ENCODE measurements around the gene GP1BB. TPM values are rescaled to one million over a fixed set of nuclear protein-coding genes. Genes with fewer than 3 reads are reported as not detected.

The GP1BB gene
- total and polyA plus RNA-seq, 2 donors (not counting 3 experiments of a cell fraction or from before 2014, with no cell fraction given): 1.7 to 6.2 TPM

GRCh38 chr22:19746726-19747125 is 23.4 kb downstream of the GP1BB start:
- Histone ChIP-seq H3K9me1 (replicated peaks; ENCODE audit: control insufficient read depth, extremely low read depth, insufficient read depth, low read length) (no peaks in the 10 kb centered on the region), H3K9me3 (replicated peaks; ENCODE audit: control insufficient read depth, insufficient read depth, low read length) (no peaks in the 10 kb centered on the region), H2AFZ (ENCODE audit: low read depth, low read length) (no peak overlapping the region), H3K27ac (ENCODE audit: insufficient read depth, low read depth, low read length) (no peak overlapping the region), H3K79me2 (ENCODE audit: control insufficient read depth, insufficient read depth, low read length) (no peaks in the 10 kb centered on the region), H3K4me3 (replicated peaks in 1 of 3; ENCODE audit: insufficient read depth in 1 of 3, low read depth in 1 of 3, low read length in 3 of 3) (no peak overlapping the region), H3K4me2 (ENCODE audit: insufficient read depth, low read length) (no peak overlapping the region), H3K27me3 (ENCODE audit: control insufficient read depth in 2 of 2, insufficient read depth in 2 of 2, low read length in 2 of 2) (no peaks in the 10 kb centered on the region), H3K36me3 (ENCODE audit: control insufficient read depth in 2 of 2, extremely low read depth in 1 of 2, insufficient read depth in 2 of 2, low read length in 2 of 2) (no peaks in the 10 kb centered on the region), H3K9ac (replicated peaks; ENCODE audit: extremely low read depth, insufficient read depth, low read length) (no peak overlapping the region), H3K4me1 (ENCODE audit: control insufficient read depth, extremely low read depth, insufficient read depth, low read length) (peaks cover 9% of the 10 kb centered on the region), H4K20me1 (replicated peaks; ENCODE audit: control insufficient read depth, extremely low read depth, insufficient read depth, low read length) (no peaks in the 10 kb centered on the region)
- ChIA-PET POLR2A (no interaction called here), CTCF (interaction anchor here (0.8 to 3.4 kb wide), 7 partner anchors 9 to 173 kb away, joined by 3 to 32 read pairs (median 4); partner anchors contain the start of gene GP1BB)
- dilution Hi-C loops (cut with MboI; ENCODE audit: extremely low pct_ligation_motif_present, low sequenced_read_pairs): no loop called here
- no TSS peak for BruUV-seq (replicated peaks)
- FAIRE-seq: no peak
- no peak for TF ChIP-seq POLR2AphosphoS5 (IDR thresholded peaks at IDR 0.05; ENCODE audit: insufficient read depth, low read depth, low read length)
- TF ChIP-seq, protein P1, sequence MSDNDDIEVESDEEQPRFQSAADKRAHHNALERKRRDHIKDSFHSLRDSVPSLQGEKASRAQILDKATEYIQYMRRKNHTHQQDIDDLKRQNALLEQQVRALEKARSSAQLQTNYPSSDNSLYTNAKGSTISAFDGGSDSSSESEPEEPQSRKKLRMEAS (IDR thresholded peaks at IDR 0.05; ENCODE audit: insufficient read depth, insufficient read length): no peak
- intact Hi-C loops (cut with micrococcal nuclease): loop anchor here (1.0 kb wide), 1 partner anchor 65 kb away; no protein-coding TSS in a partner anchor
- no peak for DNase-seq (ENCODE audit: low read depth, low spot score)

DNA sequence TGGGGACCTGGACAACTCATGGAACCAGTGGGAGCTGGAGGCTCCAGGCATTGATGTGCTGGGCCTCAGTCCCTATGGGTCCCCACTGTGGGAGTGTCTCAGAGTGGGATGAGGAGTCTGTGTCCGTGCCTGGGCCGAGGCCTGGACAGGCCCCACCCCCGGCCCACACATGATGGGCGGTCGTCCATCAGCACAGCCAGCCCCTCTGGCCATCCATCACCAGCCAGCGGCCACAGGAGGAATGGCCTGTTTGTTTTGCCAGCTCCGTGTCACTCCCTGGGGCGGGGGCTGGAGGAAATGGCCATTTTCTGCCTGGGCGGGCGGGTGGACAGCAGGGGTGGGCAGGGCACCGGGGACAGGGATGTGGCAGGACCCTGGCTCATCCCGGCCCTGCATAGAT is 24.2 kb downstream of the GP1BB start:
- FAIRE-seq (no peak), DNase-seq (ENCODE audit: low read depth, low spot score) (no peak)
- TF ChIP-seq, protein P2, sequence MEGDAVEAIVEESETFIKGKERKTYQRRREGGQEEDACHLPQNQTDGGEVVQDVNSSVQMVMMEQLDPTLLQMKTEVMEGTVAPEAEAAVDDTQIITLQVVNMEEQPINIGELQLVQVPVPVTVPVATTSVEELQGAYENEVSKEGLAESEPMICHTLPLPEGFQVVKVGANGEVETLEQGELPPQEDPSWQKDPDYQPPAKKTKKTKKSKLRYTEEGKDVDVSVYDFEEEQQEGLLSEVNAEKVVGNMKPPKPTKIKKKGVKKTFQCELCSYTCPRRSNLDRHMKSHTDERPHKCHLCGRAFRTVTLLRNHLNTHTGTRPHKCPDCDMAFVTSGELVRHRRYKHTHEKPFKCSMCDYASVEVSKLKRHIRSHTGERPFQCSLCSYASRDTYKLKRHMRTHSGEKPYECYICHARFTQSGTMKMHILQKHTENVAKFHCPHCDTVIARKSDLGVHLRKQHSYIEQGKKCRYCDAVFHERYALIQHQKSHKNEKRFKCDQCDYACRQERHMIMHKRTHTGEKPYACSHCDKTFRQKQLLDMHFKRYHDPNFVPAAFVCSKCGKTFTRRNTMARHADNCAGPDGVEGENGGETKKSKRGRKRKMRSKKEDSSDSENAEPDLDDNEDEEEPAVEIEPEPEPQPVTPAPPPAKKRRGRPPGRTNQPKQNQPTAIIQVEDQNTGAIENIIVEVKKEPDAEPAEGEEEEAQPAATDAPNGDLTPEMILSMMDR (IDR thresholded peaks at IDR 0.05; ENCODE audit: extremely low read depth in 1 of 2, insufficient read depth in 1 of 2, low read depth in 1 of 2, low read length in 2 of 2): no peak
- TF ChIP-seq GATA2 (IDR thresholded peaks at IDR 0.05; ENCODE audit: insufficient read depth, insufficient read length, low read depth, low read length) (no peak), POLR2A (IDR thresholded peaks at IDR 0.05; ENCODE audit: low read depth, low read length) (no peak), JUN (IDR thresholded peaks at IDR 0.05; ENCODE audit: borderline replicate concordance, insufficient read depth, insufficient read length, low read depth) (no peak), EZH2 (IDR thresholded peaks at IDR 0.05; ENCODE audit: borderline replicate concordance, low read depth, low read length, severe bottlenecking) (no peak)
- TF ChIP-seq, protein P1 (IDR thresholded peaks at IDR 0.05; ENCODE audit: insufficient read depth, insufficient read length): no peak
- ChIA-PET CTCF (interaction anchor here (0.5 to 3.4 kb wide), 5 partner anchors 9 to 171 kb away, joined by 3 to 32 read pairs (median 4); no protein-coding TSS in a partner anchor), POLR2A (no interaction called here)
- Histone ChIP-seq H2AFZ (ENCODE audit: low read depth, low read length) (no peak overlapping the region), H3K9ac (replicated peaks; ENCODE audit: extremely low read depth, insufficient read depth, low read length) (no peak overlapping the region), H3K4me1 (ENCODE audit: control insufficient read depth, extremely low read depth, insufficient read depth, low read length) (peaks cover 9% of the 10 kb centered on the region), H3K36me3 (ENCODE audit: control insufficient read depth in 2 of 2, extremely low read depth in 1 of 2, insufficient read depth in 2 of 2, low read length in 2 of 2) (no peaks in the 10 kb centered on the region), H4K20me1 (replicated peaks; ENCODE audit: control insufficient read depth, extremely low read depth, insufficient read depth, low read length) (no peaks in the 10 kb centered on the region), H3K79me2 (ENCODE audit: control insufficient read depth, insufficient read depth, low read length) (no peaks in the 10 kb centered on the region), H3K27ac (ENCODE audit: insufficient read depth, low read depth, low read length) (no peak overlapping the region), H3K9me1 (replicated peaks; ENCODE audit: control insufficient read depth, extremely low read depth, insufficient read depth, low read length) (no peaks in the 10 kb centered on the region), H3K4me3 (replicated peaks in 1 of 3; ENCODE audit: insufficient read depth in 1 of 3, low read depth in 1 of 3, low read length in 3 of 3) (no peak overlapping the region), H3K9me3 (replicated peaks; ENCODE audit: control insufficient read depth, insufficient read depth, low read length) (no peaks in the 10 kb centered on the region), H3K4me2 (ENCODE audit: insufficient read depth, low read length) (no peak overlapping the region), H3K27me3 (ENCODE audit: control insufficient read depth in 2 of 2, insufficient read depth in 2 of 2, low read length in 2 of 2) (no peaks in the 10 kb centered on the region)
- intact Hi-C loops (cut with micrococcal nuclease) (loop anchor here (1.0 kb wide), 1 partner anchor 64 kb away; no protein-coding TSS in a partner anchor), dilution Hi-C loops (cut with MboI; ENCODE audit: extremely low pct_ligation_motif_present, low sequenced_read_pairs) (no loop called here)
- no TSS peak for BruUV-seq (replicated peaks)

Measured in endothelial cell of umbilical vein (primary cell).